Ishikawa (cell line): ENCODE data around the gene GPAT3.

Source experiments
- CEBPB ChIP-seq: IDR thresholded peaks from 2 replicates; pipeline ENCODE4 v1.6.1; 2012
- CREB1 ChIP-seq: IDR thresholded peaks from 2 replicates; pipeline ENCODE4 v1.6.1; 2012; ENCODE audit warnings: low read depth
- EGR1 ChIP-seq: IDR thresholded peaks from 2 replicates; pipeline ENCODE4 v1.6.1; 2012
- EP300 ChIP-seq: IDR thresholded peaks from 2 replicates; pipeline ENCODE4 v1.6.1; 2012; ENCODE audit warnings: borderline replicate concordance
- NFIC ChIP-seq: IDR thresholded peaks from 2 replicates; pipeline ENCODE4 v1.6.1; 2012
- RAD21 ChIP-seq: IDR thresholded peaks from 2 replicates; pipeline ENCODE4 v1.6.1; 2012; ENCODE audit warnings: low read depth
- TAF1 ChIP-seq: IDR thresholded peaks from 2 replicates; pipeline ENCODE4 v1.6.1; 2012; ENCODE audit warnings: low read depth, mild to moderate bottlenecking
- TEAD4 ChIP-seq: IDR thresholded peaks from 2 replicates; pipeline ENCODE4 v1.6.1; 2012
- YY1 ChIP-seq: IDR thresholded peaks from 2 replicates; pipeline ENCODE4 v1.6.1; 2012; ENCODE audit warnings: low read depth
- TF ChIP-seq, protein P1 (sequence below): IDR thresholded peaks from 2 replicates; pipeline ENCODE4 v1.6.1; 2012; ENCODE audit warnings: low read depth, mild to moderate bottlenecking
- TF ChIP-seq, protein P2 (sequence below): IDR thresholded peaks from 2 replicates; pipeline ENCODE4 v1.6.1; 2012
- TF ChIP-seq, protein P3 (sequence below): IDR thresholded peaks from 2 replicates; pipeline ENCODE4 v1.6.1; 2012

DNA sequence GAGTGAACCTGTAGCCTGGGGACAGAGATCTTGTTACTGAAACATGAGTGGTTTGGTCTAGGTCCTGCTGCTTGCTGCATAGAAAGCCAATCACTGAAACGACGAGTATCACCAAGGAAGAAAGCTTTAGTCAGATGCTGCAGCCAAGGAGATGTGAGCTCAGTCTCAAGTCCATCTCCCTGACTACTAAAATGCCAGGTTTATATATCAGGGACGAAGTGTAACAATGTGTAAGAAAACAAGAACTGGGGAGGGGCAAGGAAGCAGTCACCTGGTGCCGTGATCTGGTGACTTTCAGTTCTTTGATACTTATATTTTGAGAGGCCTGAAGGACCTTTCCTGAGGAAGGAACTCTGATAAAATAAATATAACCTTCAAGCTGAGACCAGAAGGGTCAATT is 31.4 kb upstream of the GPAT3 start:
- TF ChIP-seq YY1 (no peak), TAF1 (no peak), RAD21 (no peak), CEBPB (no peak), EP300 (no peak), CREB1 (no peak), EGR1 (no peak), NFIC (no peak), TEAD4 (no peak)
- TF ChIP-seq, protein P1, sequence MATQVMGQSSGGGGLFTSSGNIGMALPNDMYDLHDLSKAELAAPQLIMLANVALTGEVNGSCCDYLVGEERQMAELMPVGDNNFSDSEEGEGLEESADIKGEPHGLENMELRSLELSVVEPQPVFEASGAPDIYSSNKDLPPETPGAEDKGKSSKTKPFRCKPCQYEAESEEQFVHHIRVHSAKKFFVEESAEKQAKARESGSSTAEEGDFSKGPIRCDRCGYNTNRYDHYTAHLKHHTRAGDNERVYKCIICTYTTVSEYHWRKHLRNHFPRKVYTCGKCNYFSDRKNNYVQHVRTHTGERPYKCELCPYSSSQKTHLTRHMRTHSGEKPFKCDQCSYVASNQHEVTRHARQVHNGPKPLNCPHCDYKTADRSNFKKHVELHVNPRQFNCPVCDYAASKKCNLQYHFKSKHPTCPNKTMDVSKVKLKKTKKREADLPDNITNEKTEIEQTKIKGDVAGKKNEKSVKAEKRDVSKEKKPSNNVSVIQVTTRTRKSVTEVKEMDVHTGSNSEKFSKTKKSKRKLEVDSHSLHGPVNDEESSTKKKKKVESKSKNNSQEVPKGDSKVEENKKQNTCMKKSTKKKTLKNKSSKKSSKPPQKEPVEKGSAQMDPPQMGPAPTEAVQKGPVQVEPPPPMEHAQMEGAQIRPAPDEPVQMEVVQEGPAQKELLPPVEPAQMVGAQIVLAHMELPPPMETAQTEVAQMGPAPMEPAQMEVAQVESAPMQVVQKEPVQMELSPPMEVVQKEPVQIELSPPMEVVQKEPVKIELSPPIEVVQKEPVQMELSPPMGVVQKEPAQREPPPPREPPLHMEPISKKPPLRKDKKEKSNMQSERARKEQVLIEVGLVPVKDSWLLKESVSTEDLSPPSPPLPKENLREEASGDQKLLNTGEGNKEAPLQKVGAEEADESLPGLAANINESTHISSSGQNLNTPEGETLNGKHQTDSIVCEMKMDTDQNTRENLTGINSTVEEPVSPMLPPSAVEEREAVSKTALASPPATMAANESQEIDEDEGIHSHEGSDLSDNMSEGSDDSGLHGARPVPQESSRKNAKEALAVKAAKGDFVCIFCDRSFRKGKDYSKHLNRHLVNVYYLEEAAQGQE = no peak
- TF ChIP-seq, protein P2, sequence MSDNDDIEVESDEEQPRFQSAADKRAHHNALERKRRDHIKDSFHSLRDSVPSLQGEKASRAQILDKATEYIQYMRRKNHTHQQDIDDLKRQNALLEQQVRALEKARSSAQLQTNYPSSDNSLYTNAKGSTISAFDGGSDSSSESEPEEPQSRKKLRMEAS = no peak
- TF ChIP-seq, protein P3, sequence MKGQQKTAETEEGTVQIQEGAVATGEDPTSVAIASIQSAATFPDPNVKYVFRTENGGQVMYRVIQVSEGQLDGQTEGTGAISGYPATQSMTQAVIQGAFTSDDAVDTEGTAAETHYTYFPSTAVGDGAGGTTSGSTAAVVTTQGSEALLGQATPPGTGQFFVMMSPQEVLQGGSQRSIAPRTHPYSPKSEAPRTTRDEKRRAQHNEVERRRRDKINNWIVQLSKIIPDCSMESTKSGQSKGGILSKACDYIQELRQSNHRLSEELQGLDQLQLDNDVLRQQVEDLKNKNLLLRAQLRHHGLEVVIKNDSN = no peak
